Neural cell (in vitro differentiated cells): ENCODE measurements around the gene ABCA4.

Experiments used
- TAF1 ChIP-seq: IDR thresholded peaks from 2 replicates; pipeline ENCODE4 v1.6.1; 2012; ENCODE audit warnings: low read depth
- TF ChIP-seq, protein P1 (sequence below): fragments of 450-650 bp; IDR thresholded peaks from 2 replicates; pipeline ENCODE4 v1.5.1; 2014; ENCODE audit warnings: antibody characterized with exemption, mild to moderate bottlenecking, moderate library complexity; ENCODE audit not compliant: poor library complexity, severe bottlenecking

DNA sequence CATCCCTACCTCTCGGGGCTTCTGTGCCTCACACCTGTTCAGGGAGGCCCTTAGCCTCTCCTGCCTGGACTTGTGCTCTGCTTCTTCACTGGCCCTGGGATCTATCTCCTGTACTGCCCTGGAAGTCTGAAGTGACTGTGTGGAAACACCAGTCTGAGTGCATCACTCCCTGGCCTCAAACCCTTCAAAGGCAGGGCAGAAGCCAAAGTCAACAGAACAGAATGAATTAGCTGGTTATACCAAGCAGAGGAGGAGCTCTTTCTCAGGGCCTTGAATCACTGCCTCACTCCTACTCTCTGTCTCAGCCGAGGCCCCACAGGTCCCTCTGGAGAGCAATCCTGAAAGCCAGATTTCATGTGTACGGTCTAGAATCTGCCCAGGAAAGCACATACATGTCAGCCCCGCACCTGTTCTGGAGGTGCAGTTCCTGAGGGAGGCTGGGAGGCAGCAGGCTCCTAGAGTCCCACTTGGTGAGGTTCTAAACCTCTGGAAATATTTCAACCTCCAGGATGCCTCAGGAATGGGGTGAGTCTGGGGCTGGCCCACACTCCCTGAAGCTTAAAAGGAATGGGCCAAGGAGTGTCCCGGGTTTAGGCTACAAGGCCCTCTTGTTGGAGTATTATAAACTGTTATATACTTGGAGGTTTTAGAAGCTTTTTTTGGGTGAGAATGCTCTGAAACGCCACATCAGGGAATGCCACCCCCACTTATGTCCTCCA lies 98.3 kb downstream of the ABCA4 start:
- TF ChIP-seq, protein P1, sequence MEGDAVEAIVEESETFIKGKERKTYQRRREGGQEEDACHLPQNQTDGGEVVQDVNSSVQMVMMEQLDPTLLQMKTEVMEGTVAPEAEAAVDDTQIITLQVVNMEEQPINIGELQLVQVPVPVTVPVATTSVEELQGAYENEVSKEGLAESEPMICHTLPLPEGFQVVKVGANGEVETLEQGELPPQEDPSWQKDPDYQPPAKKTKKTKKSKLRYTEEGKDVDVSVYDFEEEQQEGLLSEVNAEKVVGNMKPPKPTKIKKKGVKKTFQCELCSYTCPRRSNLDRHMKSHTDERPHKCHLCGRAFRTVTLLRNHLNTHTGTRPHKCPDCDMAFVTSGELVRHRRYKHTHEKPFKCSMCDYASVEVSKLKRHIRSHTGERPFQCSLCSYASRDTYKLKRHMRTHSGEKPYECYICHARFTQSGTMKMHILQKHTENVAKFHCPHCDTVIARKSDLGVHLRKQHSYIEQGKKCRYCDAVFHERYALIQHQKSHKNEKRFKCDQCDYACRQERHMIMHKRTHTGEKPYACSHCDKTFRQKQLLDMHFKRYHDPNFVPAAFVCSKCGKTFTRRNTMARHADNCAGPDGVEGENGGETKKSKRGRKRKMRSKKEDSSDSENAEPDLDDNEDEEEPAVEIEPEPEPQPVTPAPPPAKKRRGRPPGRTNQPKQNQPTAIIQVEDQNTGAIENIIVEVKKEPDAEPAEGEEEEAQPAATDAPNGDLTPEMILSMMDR, result no peak
- TF ChIP-seq TAF1, result no peak
